ENCODE results near the gene CIAO2A. TPM values are rescaled to one million over a fixed set of nuclear protein-coding genes. Genes with fewer than 3 reads are reported as not detected.

CIAO2A gene
- total and polyA plus RNA-seq, 12 donors: 36.4 to 118 (median 58.9) TPM

DNA sequence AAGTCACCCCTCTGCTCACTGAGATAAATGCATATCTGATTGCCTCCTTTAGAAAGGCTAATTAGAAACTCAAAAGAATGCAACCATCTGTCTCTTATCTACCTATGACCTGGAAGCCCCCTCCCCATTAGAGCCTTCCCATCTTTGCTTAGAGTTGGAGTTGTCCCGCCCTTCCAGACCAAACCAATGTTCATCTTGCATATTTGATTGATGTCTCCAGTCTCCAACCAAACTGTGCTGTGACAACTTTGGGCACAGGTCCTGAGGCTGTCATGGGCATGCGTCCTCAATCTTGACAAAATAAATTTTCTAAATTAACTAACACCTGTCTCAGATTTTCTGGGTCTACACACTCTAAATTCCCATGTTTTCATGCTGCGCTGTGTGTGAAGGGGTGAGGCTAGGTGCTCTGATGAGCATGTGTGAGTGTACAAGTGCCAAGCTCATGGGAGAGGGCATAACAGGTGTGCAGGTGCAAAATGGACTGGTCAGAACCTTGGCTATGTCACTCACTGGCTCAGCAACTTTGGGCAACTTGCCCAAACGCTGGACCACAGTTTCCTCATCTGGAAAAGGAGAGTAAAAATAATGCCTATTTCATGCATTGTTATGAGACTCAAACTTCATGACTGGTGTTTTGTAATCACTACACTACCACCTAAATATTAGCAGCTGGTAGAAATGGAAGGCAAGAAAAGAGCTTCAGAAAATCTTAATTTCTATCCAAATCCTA is 54.6 kb downstream of the CIAO2A start:
- TF ChIP-seq, protein P1, sequence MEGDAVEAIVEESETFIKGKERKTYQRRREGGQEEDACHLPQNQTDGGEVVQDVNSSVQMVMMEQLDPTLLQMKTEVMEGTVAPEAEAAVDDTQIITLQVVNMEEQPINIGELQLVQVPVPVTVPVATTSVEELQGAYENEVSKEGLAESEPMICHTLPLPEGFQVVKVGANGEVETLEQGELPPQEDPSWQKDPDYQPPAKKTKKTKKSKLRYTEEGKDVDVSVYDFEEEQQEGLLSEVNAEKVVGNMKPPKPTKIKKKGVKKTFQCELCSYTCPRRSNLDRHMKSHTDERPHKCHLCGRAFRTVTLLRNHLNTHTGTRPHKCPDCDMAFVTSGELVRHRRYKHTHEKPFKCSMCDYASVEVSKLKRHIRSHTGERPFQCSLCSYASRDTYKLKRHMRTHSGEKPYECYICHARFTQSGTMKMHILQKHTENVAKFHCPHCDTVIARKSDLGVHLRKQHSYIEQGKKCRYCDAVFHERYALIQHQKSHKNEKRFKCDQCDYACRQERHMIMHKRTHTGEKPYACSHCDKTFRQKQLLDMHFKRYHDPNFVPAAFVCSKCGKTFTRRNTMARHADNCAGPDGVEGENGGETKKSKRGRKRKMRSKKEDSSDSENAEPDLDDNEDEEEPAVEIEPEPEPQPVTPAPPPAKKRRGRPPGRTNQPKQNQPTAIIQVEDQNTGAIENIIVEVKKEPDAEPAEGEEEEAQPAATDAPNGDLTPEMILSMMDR (IDR thresholded peaks at IDR 0.05): no peak
- Histone ChIP-seq H3K27me3 (no peaks in the 10 kb centered on the region), H3K27ac (no peak overlapping the region), H3K4me3 (no peak overlapping the region), H3K36me3 (peaks cover 0 to 49% (median 15%) of the 10 kb centered on the region in 9 donors), H3K4me1 (peaks cover 0 to 40% (median 22%) of the 10 kb centered on the region in 9 donors), H3K9me3 (no peaks in the 10 kb centered on the region)
- intact Hi-C loops (cut with DNase I): no loop called here
- DNase-seq: no peak
- no peak for ATAC-seq
- 91 to 92% methylated on average over 4 of the region's 4 CpGs for WGBS, 2 donors

- Histone ChIP-seq H3K27me3 (no peaks in the 10 kb centered on the region), H3K9me3 (no peaks in the 10 kb centered on the region), H3K36me3 (peaks cover 0 to 52% (median 15%) of the 10 kb centered on the region in 9 donors), H3K4me3 (no peak overlapping the region), H3K4me1 (peaks cover 0 to 31% (median 18%) of the 10 kb centered on the region in 9 donors), H3K27ac (no peak overlapping the region)
- no peak for ATAC-seq
- TF ChIP-seq, protein P1 (IDR thresholded peaks at IDR 0.05): no peak
- intact Hi-C loops (cut with DNase I): no loop called here
- 43 to 92% methylated on average over 2 of the region's 2 CpGs for WGBS, 2 donors
- no peak for DNase-seq
These were observed 55.7 kb downstream of the CIAO2A start for GRCh38 chr15:64037966-64038365.

GRCh38 chr15:64037116-64037515 is 56.5 kb downstream of the CIAO2A start:
- intact Hi-C loops (cut with DNase I): no loop called here
- H3K4me1 ChIP-seq: peaks cover 0 to 27% (median 10%) of the 10 kb centered on the region in 9 donors
- no peaks in the 10 kb centered on the region for H3K9me3 ChIP-seq
- TF ChIP-seq, protein P1 (IDR thresholded peaks at IDR 0.05): no peak
- ATAC-seq: no peak
- WGBS, 2 donors: 91 to 94% methylated on average over 3 of the region's 3 CpGs
- H3K27ac ChIP-seq: no peak overlapping the region
- peaks cover 0 to 52% (median 15%) of the 10 kb centered on the region in 9 donors for H3K36me3 ChIP-seq
- no peak for DNase-seq
- H3K4me3 ChIP-seq: no peak overlapping the region
- no peaks in the 10 kb centered on the region for H3K27me3 ChIP-seq

- Histone ChIP-seq H3K4me3 (no peak overlapping the region), H3K9me3 (no peaks in the 10 kb centered on the region), H3K36me3 (peaks cover 0 to 52% (median 15%) of the 10 kb centered on the region in 9 donors), H3K4me1 (peaks cover 0 to 22% (median 7%) of the 10 kb centered on the region in 9 donors), H3K27me3 (no peaks in the 10 kb centered on the region), H3K27ac (peak overlapping the region in 4 of 10 donors; percentile 15 to 30 (median 22))
- TF ChIP-seq, protein P1 (IDR thresholded peaks at IDR 0.05): no peak
- WGBS, 2 donors: 35 to 66% methylated on average over 1 of the region's 1 CpG
- ATAC-seq (peak in 6 of 8 donors; percentile 38 to 69 (median 43)), DNase-seq (no peak)
- intact Hi-C loops (cut with DNase I): no loop called here
These were observed 58.1 kb downstream of the CIAO2A start for GRCh38 chr15:64035525-64035924.

All from heart right ventricle (tissue), 16 donors.